ENCODE measurements around the gene CD37.

DNA sequence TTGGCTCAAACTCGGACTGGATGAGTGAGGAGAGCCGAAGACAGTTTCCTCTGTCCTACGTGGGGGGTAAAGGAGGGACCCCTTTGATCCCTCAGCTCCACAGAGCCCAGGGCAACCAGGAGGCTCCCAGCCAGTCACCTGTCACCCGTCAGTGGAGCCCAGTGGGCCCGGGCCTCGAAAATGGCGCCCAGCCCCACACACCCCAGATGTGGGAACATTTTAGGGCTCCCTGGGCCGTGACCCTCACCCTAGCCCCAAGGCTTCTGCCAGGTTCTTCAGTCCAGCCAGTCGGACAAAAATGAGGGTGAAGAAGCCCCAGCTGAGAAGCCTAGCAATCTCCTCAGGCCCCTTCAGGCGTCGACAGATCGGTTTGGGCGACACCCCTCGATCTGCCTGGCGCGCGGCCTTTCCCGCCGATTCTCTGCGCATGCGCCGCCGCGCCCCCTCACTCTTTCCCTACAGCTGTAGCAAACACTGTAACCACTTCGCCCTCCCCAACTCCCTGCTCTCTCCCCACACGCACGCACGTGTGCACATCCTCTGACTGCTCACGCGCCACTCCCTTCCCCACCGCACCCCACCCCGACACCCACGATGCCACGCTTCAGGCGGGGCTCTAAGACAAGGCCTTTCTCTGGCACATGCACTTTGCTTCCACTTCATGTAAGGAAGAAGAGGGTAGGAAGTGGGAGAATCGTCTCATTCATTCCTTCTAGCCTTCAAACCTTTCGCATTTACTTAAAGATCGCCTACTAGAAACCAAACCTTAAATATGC lies 10.2 kb upstream of the CD37 start, which contains the start of gene SLC6A16:
- TF ChIP-seq, protein P1, sequence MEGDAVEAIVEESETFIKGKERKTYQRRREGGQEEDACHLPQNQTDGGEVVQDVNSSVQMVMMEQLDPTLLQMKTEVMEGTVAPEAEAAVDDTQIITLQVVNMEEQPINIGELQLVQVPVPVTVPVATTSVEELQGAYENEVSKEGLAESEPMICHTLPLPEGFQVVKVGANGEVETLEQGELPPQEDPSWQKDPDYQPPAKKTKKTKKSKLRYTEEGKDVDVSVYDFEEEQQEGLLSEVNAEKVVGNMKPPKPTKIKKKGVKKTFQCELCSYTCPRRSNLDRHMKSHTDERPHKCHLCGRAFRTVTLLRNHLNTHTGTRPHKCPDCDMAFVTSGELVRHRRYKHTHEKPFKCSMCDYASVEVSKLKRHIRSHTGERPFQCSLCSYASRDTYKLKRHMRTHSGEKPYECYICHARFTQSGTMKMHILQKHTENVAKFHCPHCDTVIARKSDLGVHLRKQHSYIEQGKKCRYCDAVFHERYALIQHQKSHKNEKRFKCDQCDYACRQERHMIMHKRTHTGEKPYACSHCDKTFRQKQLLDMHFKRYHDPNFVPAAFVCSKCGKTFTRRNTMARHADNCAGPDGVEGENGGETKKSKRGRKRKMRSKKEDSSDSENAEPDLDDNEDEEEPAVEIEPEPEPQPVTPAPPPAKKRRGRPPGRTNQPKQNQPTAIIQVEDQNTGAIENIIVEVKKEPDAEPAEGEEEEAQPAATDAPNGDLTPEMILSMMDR (IDR thresholded peaks at IDR 0.05; ENCODE audit: low read depth, low read length) = no peak
- TF ChIP-seq MYC (IDR thresholded peaks at IDR 0.05; ENCODE audit: low read depth, low read length) = no peak
